Cardiac septum (tissue), 1 donor: ENCODE measurements around the gene PYGB. TPM values are rescaled to one million over a fixed set of nuclear protein-coding genes. Genes with fewer than 3 reads are reported as not detected.
"Not testable (repeated sequence)": the region's sequence is repeated elsewhere in the genome, so short reads cannot be mapped to it uniquely, and the experiment has no call there.

Experiments used
- DNase-seq: peaks from one replicate; pipeline ENCODE4 v3.0.0-alpha.2; 2020; ENCODE audit warnings: low spot score
- intact Hi-C: fragments of 100-400 bp; cut with DNase I; formaldehyde crosslinking; loops from one replicate; pipeline ENCODE4 v1.14.0; 2022
- total RNA-seq: library from RNA; stranded (reverse); fragmentation: NEBNext Ultra II Directional; extraction: Animal tissue kit (Norgen Biotek cat#: 25700); gene quantifications from one replicate; pipeline ENCODE4 v1.2.1, GENCODE V29; 2021
- donor health status: DM: no; HTN: no; CAD: no.

Gene PYGB
- total RNA-seq, 1 donor from 2014 or later = 386 TPM

GRCh38 chr20:25226433-25227316 lies 21.2 kb upstream of the PYGB start:
- peak; percentile 82 for DNase-seq
- intact Hi-C loops = loop anchor here (2.0 kb wide), 3 partner anchors 20 to 36 kb away; no protein-coding TSS in a partner anchor

DNA sequence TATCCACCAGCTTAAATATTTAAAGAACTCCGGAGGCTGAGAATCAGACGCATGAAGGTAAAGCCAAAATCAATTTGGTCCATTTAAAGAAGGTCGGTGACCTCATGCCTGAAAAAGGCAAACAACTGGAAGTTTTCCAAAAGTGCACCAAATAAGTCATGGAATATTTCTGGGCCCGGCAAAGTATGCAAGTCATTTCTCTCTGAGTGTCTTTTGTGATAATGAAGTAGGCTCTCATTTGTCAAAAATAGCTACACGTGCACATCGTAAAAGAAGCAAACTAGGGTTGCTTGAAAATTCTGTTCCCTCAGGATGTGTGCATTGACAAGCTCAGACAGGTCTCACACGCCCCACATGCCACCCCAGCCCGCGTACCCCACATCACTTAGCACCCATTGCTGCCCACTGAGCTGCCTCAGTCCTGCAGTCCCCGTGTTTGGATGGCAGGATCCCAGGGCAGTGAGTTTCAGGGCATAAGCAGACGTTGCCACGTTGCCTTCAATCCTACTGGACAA lies 20.5 kb upstream of the PYGB start:
- DNase-seq = no peak
- intact Hi-C loops = loop anchor here (2.0 kb wide), 3 partner anchors 19 to 37 kb away; no protein-coding TSS in a partner anchor

GRCh38 chr20:25229486-25230165 lies 18.3 kb upstream of the PYGB start:
- DNase-seq = no peak
- intact Hi-C loops = no loop called here

- intact Hi-C loops = no loop called here
These were observed 17.6 kb upstream of the PYGB start for GRCh38 chr20:25230166-25230831.

GRCh38 chr20:25233016-25233772 lies 14.7 kb upstream of the PYGB start:
- intact Hi-C loops = no loop called here
- no peak for DNase-seq

More at GRCh38 chr20:25230166-25230831, 17.6 kb upstream of the PYGB start:
- DNase-seq = no peak

DNA sequence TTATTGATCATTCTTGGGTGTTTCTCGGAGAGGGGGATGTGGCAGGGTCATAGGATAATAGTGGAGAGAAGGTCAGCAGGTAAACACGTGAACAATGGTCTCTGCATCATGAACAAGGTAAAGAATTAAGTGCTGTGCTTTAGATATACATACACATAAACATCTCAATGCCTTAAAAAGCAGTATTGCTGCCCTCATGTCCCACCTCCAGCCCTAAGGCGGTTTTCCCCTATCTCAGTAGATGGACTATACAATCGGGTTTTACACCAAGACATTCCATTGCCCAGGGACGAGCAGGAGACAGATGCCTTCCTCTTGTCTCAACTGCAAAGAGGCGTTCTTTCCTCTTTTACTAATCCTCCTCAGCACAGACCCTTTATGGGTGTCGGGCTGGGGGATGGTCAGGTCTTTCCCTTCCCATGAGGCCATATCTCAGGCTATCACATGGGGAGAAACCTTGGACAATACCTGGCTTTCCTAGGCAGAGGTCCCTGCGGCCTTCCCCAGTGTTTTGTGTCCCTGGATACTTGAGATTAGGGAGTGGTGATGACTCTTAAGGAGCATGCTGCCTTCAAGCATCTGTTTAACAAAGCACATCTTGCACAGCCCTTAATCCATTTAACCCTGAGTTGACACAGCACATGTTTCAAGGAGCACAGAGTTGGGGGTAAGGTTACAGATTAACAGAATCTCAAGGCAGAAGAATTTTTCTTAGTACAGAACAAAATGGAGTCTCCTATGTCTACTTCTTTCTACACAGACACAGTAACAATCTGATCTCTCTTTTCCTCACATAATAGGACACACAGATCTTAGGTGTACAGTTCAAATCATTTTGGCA lies 13.7 kb upstream of the PYGB start:
- DNase-seq, intact Hi-C loops: not testable (repeated sequence)

DNA sequence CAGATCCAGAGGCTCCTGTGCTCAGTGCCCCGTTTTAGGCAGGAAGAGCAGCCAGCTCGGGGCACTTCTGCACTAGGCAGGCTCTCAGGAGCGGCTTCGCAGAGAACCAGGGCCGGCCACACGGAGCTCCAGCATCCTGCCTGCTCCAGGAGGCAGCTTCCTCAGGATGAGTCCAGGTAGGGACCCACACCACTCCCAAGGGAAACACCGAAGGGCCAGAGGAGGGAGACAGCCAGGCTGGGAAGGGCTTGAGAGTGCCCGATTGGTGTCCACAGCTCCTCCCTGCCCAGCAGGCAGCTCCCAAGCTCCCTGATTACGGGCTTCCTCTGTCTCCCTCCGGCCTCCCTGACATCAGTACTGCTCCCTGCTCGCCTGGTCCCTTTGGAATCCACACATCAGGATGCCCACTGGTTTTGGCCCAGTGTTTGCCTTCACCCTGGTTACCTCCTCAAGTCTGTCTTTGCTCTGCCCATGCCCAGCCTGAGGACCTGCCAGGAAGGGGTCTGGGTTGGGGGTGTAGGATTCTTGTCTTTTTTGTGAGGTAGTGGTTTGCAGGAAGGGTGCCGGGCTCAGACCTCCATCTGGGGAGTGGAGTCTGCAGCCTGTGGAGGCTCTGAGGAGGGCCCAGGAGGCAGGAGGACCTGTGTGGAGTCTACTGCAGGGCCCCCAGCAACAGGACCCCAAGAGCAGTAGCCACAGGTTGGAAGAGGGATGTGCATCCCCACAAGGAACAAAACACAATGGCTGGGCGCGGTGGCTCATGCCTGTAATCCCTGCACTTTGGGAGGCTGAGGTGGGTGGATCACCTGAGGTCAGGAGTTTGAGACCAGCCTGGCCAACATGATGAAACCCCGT lies 11.2 kb upstream of the PYGB start:
- no peak for DNase-seq
- intact Hi-C loops = loop anchor here (5.0 kb wide), 1 partner anchor 184 kb away; no protein-coding TSS in a partner anchor

DNA sequence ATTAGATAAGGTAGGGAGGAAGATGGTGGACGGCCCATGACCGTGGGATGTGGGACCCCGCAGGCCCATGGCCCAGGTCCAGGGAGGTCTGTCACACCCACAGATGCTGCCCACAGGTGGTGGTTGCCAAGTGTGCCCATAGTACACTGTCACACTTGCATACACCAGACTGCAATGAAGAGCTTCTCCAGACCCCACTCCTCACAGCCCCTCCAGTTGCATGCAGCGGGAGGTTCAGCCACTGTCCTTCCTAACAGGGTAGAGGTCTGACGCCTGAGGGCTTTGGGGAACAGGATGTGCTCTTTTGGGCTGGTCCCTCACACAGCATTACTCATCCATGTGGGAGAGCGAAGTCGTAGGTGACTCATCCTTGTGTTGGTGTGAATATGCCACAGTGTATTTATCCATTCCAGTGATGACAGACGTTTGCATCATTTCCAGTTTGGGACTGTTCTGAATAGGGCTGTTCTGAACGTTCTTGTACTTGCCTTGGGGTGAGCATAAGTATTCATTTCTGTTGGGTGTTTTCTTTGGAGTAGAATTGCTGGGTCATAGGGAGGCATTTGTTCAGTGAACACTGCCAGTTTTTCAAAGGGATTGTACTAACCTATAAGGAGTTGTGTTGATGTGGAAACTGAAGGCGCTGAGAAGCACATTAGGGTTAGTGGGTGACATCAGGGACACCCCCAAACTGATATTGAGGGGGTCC lies 10.1 kb upstream of the PYGB start:
- intact Hi-C loops = loop anchor here (5.0 kb wide), 1 partner anchor 185 kb away; no protein-coding TSS in a partner anchor
- DNase-seq = no peak

DNA sequence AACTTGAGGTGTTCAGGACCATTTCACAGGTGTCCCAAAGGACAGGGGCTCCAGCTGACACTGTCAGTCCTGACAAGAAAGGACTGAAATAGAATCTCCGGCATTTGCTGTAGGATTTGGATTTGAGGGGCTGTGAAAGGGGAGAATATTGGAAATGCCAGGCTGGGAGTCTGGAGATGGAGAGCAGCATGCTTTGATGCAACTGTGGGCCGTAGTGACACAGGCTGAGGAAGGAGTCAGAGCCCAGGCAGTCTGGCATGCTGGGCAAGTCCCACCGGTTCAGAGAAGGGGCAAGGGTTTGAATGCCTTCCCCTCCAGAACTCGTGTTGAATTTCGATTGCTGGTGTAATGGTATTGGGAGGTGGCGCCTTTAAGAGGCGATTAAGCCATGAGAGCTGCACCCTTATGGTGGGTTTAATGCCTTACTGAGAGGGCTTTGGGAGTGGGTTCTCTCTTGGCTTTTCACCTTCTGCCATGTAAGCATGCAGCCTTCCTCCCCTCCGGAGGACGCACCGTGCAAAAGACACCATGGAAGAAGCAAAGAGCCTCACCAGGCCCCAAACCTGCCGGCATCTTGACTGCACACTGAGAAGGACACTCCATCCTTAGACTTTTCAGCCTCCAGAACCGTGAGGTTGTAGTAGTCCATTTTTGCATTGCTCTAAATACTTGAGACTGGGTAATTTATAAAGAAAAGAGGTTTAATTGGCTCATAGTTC lies 9.4 kb upstream of the PYGB start:
- intact Hi-C loops = loop anchor here (5.0 kb wide), 1 partner anchor 186 kb away; no protein-coding TSS in a partner anchor
- peak; percentile 50 for DNase-seq

DNA sequence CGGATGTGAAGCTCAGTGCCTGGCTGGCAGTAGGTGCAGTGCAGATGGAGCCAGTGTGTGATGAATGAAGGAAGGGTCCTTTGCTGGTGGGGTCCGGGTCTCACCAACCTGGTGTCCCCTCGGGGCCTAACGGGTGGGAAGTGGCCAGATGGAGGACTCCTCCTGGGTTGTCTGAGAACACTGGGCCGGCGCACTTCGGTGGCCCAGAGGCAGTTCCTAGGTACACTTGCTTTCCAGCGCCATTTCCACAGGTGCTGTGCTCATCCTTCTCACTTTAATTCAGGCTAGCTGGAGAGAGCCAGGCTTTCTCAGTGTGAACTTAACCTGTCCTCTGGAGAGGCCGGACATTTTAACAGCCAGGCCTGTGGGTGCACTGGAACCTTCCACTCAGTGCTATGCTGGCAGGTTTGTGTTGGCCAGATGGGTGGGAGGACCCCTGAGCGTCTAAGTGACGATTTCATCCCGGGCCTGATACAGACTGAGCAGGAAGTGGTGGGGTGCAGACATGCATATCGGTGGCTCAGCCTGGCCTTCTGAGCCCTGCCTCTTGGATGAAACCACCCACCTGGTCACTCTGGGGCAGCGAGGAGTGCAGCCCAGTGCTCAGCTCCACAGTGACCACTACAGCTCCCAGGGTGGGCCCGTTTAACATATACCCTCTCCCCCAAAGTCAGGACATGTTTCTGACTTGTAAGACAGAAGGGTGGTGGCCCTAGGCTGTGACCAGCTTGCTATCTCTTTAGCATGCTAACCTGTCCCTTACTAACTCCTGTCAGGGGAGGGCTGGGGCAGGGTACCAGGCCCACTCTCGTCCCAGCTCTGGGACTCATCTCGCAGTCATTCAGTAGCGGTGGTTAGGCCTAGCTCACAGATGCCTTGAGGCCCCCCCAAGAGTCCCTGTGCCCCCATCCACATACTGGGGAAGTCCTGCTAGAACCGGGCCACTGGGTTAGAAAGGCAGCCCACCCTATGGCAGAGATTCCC lies 8.2 kb upstream of the PYGB start:
- peak; percentile 72 for DNase-seq
- intact Hi-C loops = loop anchor here (5.0 to 10.0 kb wide), 2 partner anchors 155 to 187 kb away; partner anchors contain the start of gene ABHD12

DNA sequence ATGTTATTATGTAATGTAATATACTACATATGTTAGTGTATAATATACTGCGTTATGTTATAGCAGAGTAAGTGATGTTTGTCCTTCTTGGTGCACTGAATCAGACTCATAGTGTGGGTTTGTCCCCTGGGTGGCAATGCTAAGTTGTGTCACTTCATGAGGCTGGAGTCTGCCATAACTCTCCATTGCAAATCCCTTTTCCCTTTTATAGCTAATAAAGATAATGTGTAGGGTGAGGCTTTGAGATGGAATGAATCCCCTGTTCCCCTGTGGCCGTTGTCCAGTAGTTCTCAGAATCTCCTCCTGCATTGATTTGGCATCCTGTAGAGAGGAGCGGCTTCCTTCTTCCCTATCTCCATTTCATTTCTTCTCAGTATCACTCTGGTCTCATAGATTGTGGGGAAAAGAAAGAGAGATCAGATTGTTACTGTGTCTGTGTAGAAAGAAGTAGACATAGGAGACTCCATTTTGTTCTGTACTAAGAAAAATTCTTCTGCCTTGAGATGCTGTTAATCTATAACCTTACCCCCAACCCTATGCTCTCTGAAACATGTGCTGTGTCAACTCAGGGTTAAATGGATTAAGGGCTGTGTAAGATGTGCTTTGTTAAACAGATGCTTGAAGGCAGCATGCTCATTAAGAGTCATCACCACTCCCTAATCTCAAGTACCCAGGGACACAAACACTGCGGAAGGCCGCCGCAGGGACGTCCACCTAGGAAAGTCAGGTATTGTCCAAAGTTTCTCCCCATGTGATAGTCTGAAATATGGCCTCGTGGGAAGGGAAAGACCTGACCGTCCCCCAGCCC lies 6.8 kb upstream of the PYGB start:
- not testable (repeated sequence) for DNase-seq
- intact Hi-C loops = loop anchor here (10.0 kb wide), 1 partner anchor 154 kb away; the partner anchor contains the start of gene ABHD12

DNA sequence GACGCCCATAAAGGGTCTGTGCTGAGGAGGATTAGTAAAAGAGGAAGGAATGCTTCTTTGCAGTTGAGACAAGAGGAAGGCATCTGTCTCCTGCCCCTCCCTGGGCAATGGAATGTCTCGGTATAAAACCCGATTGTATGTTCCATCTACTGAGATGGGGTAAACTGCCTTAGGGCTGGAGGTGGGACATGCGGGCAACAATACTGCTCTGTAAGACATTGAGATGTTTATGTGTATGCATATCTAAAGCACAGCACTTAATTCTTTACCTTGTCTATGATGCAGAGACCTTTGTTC lies 6.3 kb upstream of the PYGB start:
- not testable (repeated sequence) for DNase-seq
- intact Hi-C loops = loop anchor here (10.0 kb wide), 1 partner anchor 153 kb away; the partner anchor contains the start of gene ABHD12

- DNase-seq = no peak
- intact Hi-C loops = loop anchor here (10.0 kb wide), 1 partner anchor 153 kb away; the partner anchor contains the start of gene ABHD12
These were observed 5.7 kb upstream of the PYGB start for GRCh38 chr20:25242231-25242630.
